ENCODE results near the gene ICAM4. TPM values are rescaled to one million over a fixed set of nuclear protein-coding genes. Genes with fewer than 3 reads are reported as not detected.

The ICAM4 gene
- polyA plus RNA-seq, 1 of the 3 experiments (the other 2 are of a cell fraction) = 0.05 TPM

GRCh38 chr19:10289836-10290356 lies 3.1 kb downstream of the ICAM4 start, which contains the start of gene ICAM5:
Gene ICAM5 (plus strand): TSS chr19:10289952. CDS start chr19:10290044, 92 bp downstream.
- ChIA-PET CTCF (interaction anchor here (0.6 to 7.4 kb wide), 13 partner anchors 9 to 132 kb away, joined by 3 to 65 read pairs (median 6); partner anchors contain the start of genes CDC37 and ICAM1), POLR2A (interaction anchor here (1.2 to 1.4 kb wide), 2 partner anchors 12 to 14 kb away, joined by 3 to 4 read pairs; no protein-coding TSS in a partner anchor)
- no peak for TF ChIP-seq RAD21 (IDR thresholded peaks at IDR 0.05; ENCODE audit: low read length)
- no peaks in the 10 kb centered on the region for H3K9me3 ChIP-seq
- peaks cover 6% of the 10 kb centered on the region for H3F3A ChIP-seq (replicated peaks; ENCODE audit: insufficient read depth)
- peak within 1 kb of the TSS; percentile 45 to 77 for H3K4me3 ChIP-seq (ENCODE audit: low read depth in 2 of 2, low read length in 1 of 2)
- peaks cover 0 to 39% of the 10 kb centered on the region in 2 experiments; a peak in 1 of 4 replicates for H3K4me1 ChIP-seq (ENCODE audit: control insufficient read depth in 1 of 2, insufficient read depth in 2 of 2, low read depth in 1 of 2, low read length in 1 of 2)
- H2AFZ ChIP-seq (ENCODE audit: low read depth) = peak within 1 kb of the TSS; percentile 91
- H3K9ac ChIP-seq = no peak within 1 kb of the TSS
- no peaks in the 10 kb centered on the region for H3K79me2 ChIP-seq (ENCODE audit: insufficient read depth)
- H3K27ac ChIP-seq (ENCODE audit: low read depth in 2 of 2, low read length in 1 of 2) = no peak within 1 kb of the TSS
- no peaks in the 10 kb centered on the region for H3K36me3 ChIP-seq (replicated peaks in 1 of 2; ENCODE audit: control insufficient read depth in 1 of 2, insufficient read depth in 2 of 2, low read length in 1 of 2)
- no peaks in the 10 kb centered on the region; the same call in 1 of the 2 replicates for H3K27me3 ChIP-seq (ENCODE audit: insufficient read depth)
- WGBS (ENCODE audit: low lambda C conversion rate) = 4% methylated on average over 13 of the region's 45 CpGs
- DNase-seq = no peak
- H4K20me1 ChIP-seq (ENCODE audit: insufficient read depth) = no peaks in the 10 kb centered on the region
- H3K9me2 ChIP-seq = no peaks in the 10 kb centered on the region
- H3K4me2 ChIP-seq = peak within 1 kb of the TSS; percentile 98

- Histone ChIP-seq H3K36me3 (replicated peaks in 1 of 2; ENCODE audit: control insufficient read depth in 1 of 2, insufficient read depth in 2 of 2, low read length in 1 of 2) (no peaks in the 10 kb centered on the region), H2AFZ (ENCODE audit: low read depth) (peak overlapping the region; percentile 91), H3K27ac (ENCODE audit: low read depth in 2 of 2, low read length in 1 of 2) (no peak overlapping the region), H3K4me3 (ENCODE audit: low read depth in 2 of 2, low read length in 1 of 2) (peak overlapping the region; percentile 37 to 77; a peak in 3 of 4 replicates), H3K27me3 (ENCODE audit: insufficient read depth) (no peaks in the 10 kb centered on the region; the same call in 1 of the 2 replicates), H3K4me2 (peak overlapping the region; percentile 98), H4K20me1 (ENCODE audit: insufficient read depth) (no peaks in the 10 kb centered on the region), H3K9me3 (no peaks in the 10 kb centered on the region), H3K79me2 (ENCODE audit: insufficient read depth) (no peaks in the 10 kb centered on the region), H3K4me1 (ENCODE audit: control insufficient read depth in 1 of 2, insufficient read depth in 2 of 2, low read depth in 1 of 2, low read length in 1 of 2) (peaks cover 0 to 39% of the 10 kb centered on the region in 2 experiments; a peak in 1 of 4 replicates), H3K9ac (no peak overlapping the region), H3F3A (replicated peaks; ENCODE audit: insufficient read depth) (peaks cover 6% of the 10 kb centered on the region), H3K9me2 (no peaks in the 10 kb centered on the region)
- no peak for DNase-seq
- CTCF ChIA-PET = interaction anchor here (0.8 to 7.4 kb wide), 10 partner anchors 9 to 131 kb away, joined by 3 to 65 read pairs (median 8); partner anchors contain the start of genes CDC37 and ICAM1
- POLR2A ChIA-PET = no interaction called here
- WGBS (ENCODE audit: low lambda C conversion rate) = 6% methylated on average over 29 of the region's 30 CpGs
- TF ChIP-seq YY1 (IDR thresholded peaks at IDR 0.05; ENCODE audit: low read depth) (no peak), RAD21 (IDR thresholded peaks at IDR 0.05; ENCODE audit: low read length) (no peak), MXI1 (IDR thresholded peaks at IDR 0.05; ENCODE audit: low read depth, low read length) (no peak), MAX (IDR thresholded peaks at IDR 0.05; ENCODE audit: low read depth) (no peak), NRF1 (IDR thresholded peaks at IDR 0.05; ENCODE audit: low read depth, low read length) (no peak), EZH2phosphoT487 (IDR thresholded peaks at IDR 0.05; ENCODE audit: borderline replicate concordance, low read depth) (no peak), TEAD4 (IDR thresholded peaks at IDR 0.05; ENCODE audit: borderline replicate concordance, insufficient read depth) (no peak), CHD2 (IDR thresholded peaks at IDR 0.05; ENCODE audit: low read length, partially characterized antibody) (no peak), RXRA (IDR thresholded peaks at IDR 0.05; ENCODE audit: borderline replicate concordance, low read depth) (no peak), SMC3 (IDR thresholded peaks at IDR 0.05; ENCODE audit: low read depth, low read length) (no peak), POLR2AphosphoS5 (IDR thresholded peaks at IDR 0.05; ENCODE audit: low read depth, low read length) (no peak), GATA2 (CRISPR knock-in tag; IDR thresholded peaks at IDR 0.05) (no peak), NFIC (IDR thresholded peaks at IDR 0.05; ENCODE audit: borderline replicate concordance) (no peak), RFX5 (IDR thresholded peaks at IDR 0.05; ENCODE audit: low read length) (no peak), TAF1 (IDR thresholded peaks at IDR 0.05; ENCODE audit: borderline replicate concordance, low read depth, low read length) (no peak), JUND (IDR thresholded peaks at IDR 0.05) (no peak), GABPA (IDR thresholded peaks at IDR 0.05; ENCODE audit: low read depth) (no peak)
Observed at GRCh38 chr19:10290357-10290875, 3.7 kb downstream of the ICAM4 start.
